H1 (cell line): ENCODE measurements around the gene SBNO2. TPM values are rescaled to one million over a fixed set of nuclear protein-coding genes. Genes with fewer than 3 reads are reported as not detected.

Experiments
- TCF12 ChIP-seq: IDR thresholded peaks from 2 replicates; pipeline ENCODE4 v1.6.1; 2011; ENCODE audit warnings: low read depth, mild to moderate bottlenecking, low read length
- polyA plus RNA-seq, 7 experiments: library from polyadenylated mRNA; depleted of rRNA in 3 of 7; stranded (reverse) in 5 of 7; unstranded in 2 of 7; fragments of >200 nt in 5 of 7; fragments of 200-250 nt in 2 of 7; gene quantifications; 1 replicate in 5 of 7; 2 replicates in 1 of 7; 4 replicates in 1 of 7; pipeline versions ENCODE4 v1.2.1 to v1.2.3, GENCODE V29; 2011 to 2013; ENCODE audit warnings: missing spikeins in 2 of 7, mixed read lengths in 2 of 7
- total RNA-seq: library from RNA; stranded (reverse); fragmentation: NEBNext Ultra II Directional; extraction: Animal tissue kit (Norgen Biotek cat#: 25700); gene quantifications from 2 replicates; pipeline ENCODE4 v1.2.1, GENCODE V29; 2021
- TF ChIP-seq, protein P1 (sequence below): IDR thresholded peaks from 2 replicates; pipeline ENCODE4 v1.6.1; 2012; ENCODE audit warnings: inconsistent platforms

Gene SBNO2
- total and polyA plus RNA-seq, 2 of the 8 experiments (the other 6 are each of a cell fraction or from before 2014, with no cell fraction given), result 12.2 to 31.4 TPM

DNA sequence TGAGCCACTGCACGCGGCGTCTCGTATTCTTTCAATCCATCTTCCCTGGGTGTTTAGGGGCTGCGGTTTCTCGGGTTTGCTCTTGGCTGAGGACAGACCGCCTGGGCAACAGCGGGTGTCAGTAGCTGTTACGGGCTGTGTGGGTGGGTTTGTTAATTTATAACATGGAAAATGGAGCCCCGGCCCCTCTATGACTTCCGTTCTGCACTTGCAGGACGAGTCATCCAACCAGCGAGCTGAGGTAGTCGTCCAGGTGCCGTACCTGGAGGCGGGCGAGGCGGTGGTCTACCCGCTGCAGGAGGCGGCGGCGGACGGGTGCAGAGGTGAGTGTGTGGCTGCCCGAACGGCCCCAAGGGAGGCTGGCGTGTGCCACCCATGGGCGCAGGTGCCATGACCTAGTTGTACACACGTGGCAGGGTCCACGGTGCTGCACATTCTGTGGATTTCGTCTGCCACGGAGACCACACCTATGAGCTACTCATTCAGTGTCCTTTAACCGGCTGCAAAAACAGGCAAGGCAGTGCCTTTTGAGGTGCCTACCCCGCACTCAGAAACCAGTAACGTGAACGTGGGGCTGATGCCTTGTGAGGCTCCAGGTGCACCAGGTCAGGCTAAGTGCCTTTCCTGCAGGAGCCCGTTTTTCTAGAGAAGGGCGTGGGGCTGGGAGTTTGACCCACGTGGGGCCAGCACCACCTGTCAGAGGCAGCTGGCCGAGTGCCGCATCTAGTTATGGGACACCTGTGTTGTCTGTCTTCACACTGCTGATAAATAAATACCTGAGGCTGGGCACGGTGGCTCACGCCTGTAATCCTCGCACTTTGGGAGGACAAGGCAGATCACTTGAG is 89.8 kb downstream of the SBNO2 start (continued):
- TF ChIP-seq TCF12, result no peak
- TF ChIP-seq, protein P1, sequence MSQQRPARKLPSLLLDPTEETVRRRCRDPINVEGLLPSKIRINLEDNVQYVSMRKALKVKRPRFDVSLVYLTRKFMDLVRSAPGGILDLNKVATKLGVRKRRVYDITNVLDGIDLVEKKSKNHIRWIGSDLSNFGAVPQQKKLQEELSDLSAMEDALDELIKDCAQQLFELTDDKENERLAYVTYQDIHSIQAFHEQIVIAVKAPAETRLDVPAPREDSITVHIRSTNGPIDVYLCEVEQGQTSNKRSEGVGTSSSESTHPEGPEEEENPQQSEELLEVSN, result no peak
